ENCODE results near the gene PLCG1. TPM values are rescaled to one million over a fixed set of nuclear protein-coding genes. Genes with fewer than 3 reads are reported as not detected.

The PLCG1 gene
- total and polyA plus RNA-seq, 2 of the 8 experiments (the other 6 are each of a cell fraction or from before 2014, with no cell fraction given) = 103 to 154 TPM

DNA sequence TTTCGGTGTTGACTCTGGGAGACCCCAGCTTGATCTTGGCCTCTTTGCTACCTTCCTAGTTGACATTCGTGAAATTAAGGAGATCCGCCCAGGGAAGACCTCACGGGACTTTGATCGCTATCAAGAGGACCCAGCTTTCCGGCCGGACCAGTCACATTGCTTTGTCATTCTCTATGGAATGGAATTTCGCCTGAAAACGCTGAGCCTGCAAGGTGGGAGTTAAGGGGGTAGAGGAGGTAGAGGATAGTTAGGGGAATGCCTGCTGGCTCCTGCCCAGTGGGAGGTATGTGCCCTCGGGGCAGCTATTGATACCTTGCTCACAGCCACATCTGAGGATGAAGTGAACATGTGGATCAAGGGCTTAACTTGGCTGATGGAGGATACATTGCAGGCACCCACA is 22.2 kb downstream of the PLCG1 start:
- Histone ChIP-seq H4K8ac (ENCODE audit: extremely low read depth, insufficient read depth, low read length) (no peak overlapping the region), H4K91ac (replicated peaks; ENCODE audit: insufficient read length, low read length) (no peak overlapping the region), H3K27ac (ENCODE audit: low read depth, low read length) (no peak overlapping the region), H2BK5ac (ENCODE audit: low read depth, low read length) (no peak overlapping the region), H3K23me2 (ENCODE audit: low read depth, low read length) (no peaks in the 10 kb centered on the region), H3K79me1 (ENCODE audit: low read depth, low read length) (peaks cover 43% of the 10 kb centered on the region), H3K4me2 (ENCODE audit: insufficient read depth in 1 of 2, low read depth in 2 of 2, low read length in 2 of 2) (no peak overlapping the region), H3K79me2 (ENCODE audit: control insufficient read depth in 1 of 2, insufficient read depth in 2 of 2, low read length in 2 of 2) (peaks cover 20 to 57% of the 10 kb centered on the region in 2 experiments), H3K56ac (replicated peaks; ENCODE audit: insufficient read length, low read depth, low read length) (no peak overlapping the region), H3K18ac (ENCODE audit: extremely low read depth, low read length) (no peak overlapping the region), H3K9me3 (ENCODE audit: insufficient read depth in 2 of 2, low read depth in 1 of 2, low read length in 1 of 2) (no peaks in the 10 kb centered on the region), H4K20me1 (replicated peaks in 1 of 2; ENCODE audit: control insufficient read depth in 1 of 2, insufficient read depth in 2 of 2, low read length in 2 of 2) (peaks cover 27 to 55% of the 10 kb centered on the region in 2 experiments), H2BK120ac (replicated peaks; ENCODE audit: low read depth, low read length) (no peak overlapping the region), H3K9ac (replicated peaks in 1 of 4; ENCODE audit: extremely low read depth in 1 of 4, low read depth in 3 of 4, low read length in 3 of 4) (no peak overlapping the region), H2AK5ac (ENCODE audit: low read depth, low read length) (no peak overlapping the region), H3K14ac (ENCODE audit: insufficient read length) (no peak overlapping the region), H4K5ac (ENCODE audit: insufficient read length, low read depth, low read length) (no peak overlapping the region), H3K36me3 (ENCODE audit: control insufficient read depth in 2 of 4, insufficient read depth in 4 of 4, low read length in 3 of 4) (peaks cover 25 to 38% (median 32%) of the 10 kb centered on the region in 4 experiments), H2BK12ac (ENCODE audit: low read depth, low read length) (no peak overlapping the region), H2BK20ac (ENCODE audit: low read length) (no peak overlapping the region), H2AFZ (ENCODE audit: low read length) (no peak overlapping the region), H2BK15ac (ENCODE audit: low read length) (no peak overlapping the region), H3K4ac (replicated peaks; ENCODE audit: insufficient read length, low read depth, low read length) (no peak overlapping the region), H3K4me3 (ENCODE audit: extremely low read depth in 1 of 4, insufficient read depth in 2 of 4, low read depth in 3 of 4, low read length in 4 of 4) (no peak overlapping the region), H3K4me1 (replicated peaks in 1 of 4; ENCODE audit: control insufficient read depth in 3 of 4, insufficient read depth in 4 of 4, low read length in 3 of 4) (peaks cover 0 to 8% (median 2%) of the 10 kb centered on the region in 4 experiments; a peak in 3 of 7 replicates), H3K27me3 (replicated peaks in 1 of 4; ENCODE audit: control insufficient read depth in 3 of 4, extremely low read depth in 1 of 4, insufficient read depth in 3 of 4, low read length in 3 of 4) (no peaks in the 10 kb centered on the region), H3K23ac (ENCODE audit: insufficient read length) (no peak overlapping the region)
- ChIA-PET POLR2A (ENCODE audit: partially characterized antibody) (interaction anchor here (1.3 kb wide), 1 partner anchor 22 kb away, joined by 4 read pairs; the partner anchor contains the start of gene PLCG1), CTCF (ENCODE audit: partially characterized antibody) (interaction anchor here (1.2 to 5.9 kb wide), 3 partner anchors 12 to 181 kb away, joined by 4 to 47 read pairs (median 31); partner anchors contain the start of gene LPIN3)
- DNase-seq (ENCODE audit: low read depth in 1 of 2, low spot score in 2 of 2) (no peak), FAIRE-seq (no peak)
- WGBS, 2 experiments (ENCODE audit: extremely low coverage in 1 of 2, insufficient coverage in 1 of 2, insufficient read length in 1 of 2, insufficient replicate concordance in 2 of 2, low coverage in 1 of 2, low lambda C conversion rate in 2 of 2, missing lambda C conversion rate in 1 of 2) = 83% methylated on average over 10 of the region's 10 CpGs; no CpG with 5 or more reads in 1 of the 2 experiments
- no peak for TF ChIP-seq RBBP5 (IDR thresholded peaks at IDR 0.05; ENCODE audit: borderline replicate concordance, low read depth, low read length)
- no peak for TF ChIP-seq TBP (IDR thresholded peaks at IDR 0.05; ENCODE audit: low read depth, low read length)
- TF ChIP-seq SIX5 (IDR thresholded peaks at IDR 0.05; ENCODE audit: low read depth, low read length) = no peak
- TF ChIP-seq TAF7 (optimal IDR thresholded peaks at IDR 0.05; ENCODE audit: borderline replicate concordance, low read depth, low read length) = no peak
